Gastrocnemius medialis (tissue), 4 donors: Measurements from ENCODE around the gene PRPS1.
A peak's percentile ranks its signal among the peaks of the same experiment; 100 is the strongest.

Experiments
- POLR2A ChIP-seq, 2 donors: fragments of 450-650 bp; IDR thresholded peaks; one replicate each; pipeline ENCODE4 v1.6.1; 2017; ENCODE audit warnings: antibody characterized with exemption in 2 of 2, mild to moderate bottlenecking in 2 of 2, moderate library complexity in 2 of 2
- TF ChIP-seq, protein P1 (sequence below), 5 experiments: fragments of 450-650 bp in 3 of 5; fragments of 200-600 bp in 2 of 5; sonication (generic) in 2 of 5; IDR thresholded peaks in 4 of 5; conservative IDR thresholded peaks in 1 of 5; 1 replicate in 4 of 5; 2 replicates in 1 of 5; pipeline ENCODE4 v1.5.1; 2016 to 2019; ENCODE audit warnings: antibody characterized with exemption in 5 of 5, mild to moderate bottlenecking in 3 of 5, moderate library complexity in 3 of 5

DNA sequence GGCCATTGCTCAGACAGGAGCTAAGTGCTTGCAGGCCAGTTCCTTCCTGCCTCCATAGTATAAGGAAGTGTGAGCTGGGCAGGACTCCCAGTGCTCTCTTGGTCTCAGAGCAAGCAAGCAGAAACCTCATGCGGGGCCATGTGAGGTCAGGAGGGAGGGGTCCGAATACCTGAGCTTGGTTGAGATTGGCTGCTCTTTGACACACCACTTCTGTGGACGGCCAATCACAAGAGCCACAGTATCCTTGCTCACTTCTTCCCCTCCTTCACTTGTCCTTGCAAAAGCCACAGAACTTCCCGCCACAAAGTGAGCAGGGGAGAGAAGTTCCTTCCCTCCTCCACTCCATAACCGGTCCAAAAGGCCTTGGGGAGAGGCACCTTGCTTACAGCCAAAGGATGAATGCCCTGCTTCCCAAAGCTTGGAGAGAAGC, 56.7 kb downstream of the PRPS1 start:
- TF ChIP-seq, protein P1, sequence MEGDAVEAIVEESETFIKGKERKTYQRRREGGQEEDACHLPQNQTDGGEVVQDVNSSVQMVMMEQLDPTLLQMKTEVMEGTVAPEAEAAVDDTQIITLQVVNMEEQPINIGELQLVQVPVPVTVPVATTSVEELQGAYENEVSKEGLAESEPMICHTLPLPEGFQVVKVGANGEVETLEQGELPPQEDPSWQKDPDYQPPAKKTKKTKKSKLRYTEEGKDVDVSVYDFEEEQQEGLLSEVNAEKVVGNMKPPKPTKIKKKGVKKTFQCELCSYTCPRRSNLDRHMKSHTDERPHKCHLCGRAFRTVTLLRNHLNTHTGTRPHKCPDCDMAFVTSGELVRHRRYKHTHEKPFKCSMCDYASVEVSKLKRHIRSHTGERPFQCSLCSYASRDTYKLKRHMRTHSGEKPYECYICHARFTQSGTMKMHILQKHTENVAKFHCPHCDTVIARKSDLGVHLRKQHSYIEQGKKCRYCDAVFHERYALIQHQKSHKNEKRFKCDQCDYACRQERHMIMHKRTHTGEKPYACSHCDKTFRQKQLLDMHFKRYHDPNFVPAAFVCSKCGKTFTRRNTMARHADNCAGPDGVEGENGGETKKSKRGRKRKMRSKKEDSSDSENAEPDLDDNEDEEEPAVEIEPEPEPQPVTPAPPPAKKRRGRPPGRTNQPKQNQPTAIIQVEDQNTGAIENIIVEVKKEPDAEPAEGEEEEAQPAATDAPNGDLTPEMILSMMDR (IDR thresholded peaks at IDR 0.05 in 4 of 5, conservative IDR thresholded peaks at IDR 0.05 in 1 of 5) = no peak
- peak in 1 of 2 donors; percentile 55 for TF ChIP-seq POLR2A (IDR thresholded peaks at IDR 0.05)
